Right lobe of liver (tissue), 6 donors: Measurements from ENCODE around the gene UBN1. TPM values are rescaled to one million over a fixed set of nuclear protein-coding genes. Genes with fewer than 3 reads are reported as not detected.

Experiments
- ATAC-seq, 4 donors: fragments of 200-7000 bp; cut with Tn5 transposase; one replicate each; pipeline ENCODE4 v1.9.1; 2020; ENCODE audit warnings: mild to moderate bottlenecking in 4 of 4, moderate library complexity in 4 of 4
- DNase-seq, 3 donors: peaks; one replicate each; pipeline ENCODE4 v3.0.0-alpha.2; 2020
- H3K27ac ChIP-seq, 3 donors: fragments of 200-600 bp; one replicate each; pipeline ENCODE4 v1.8.0; 2022
- H3K27me3 ChIP-seq, 2 donors: fragments of 200-600 bp; one replicate each; pipeline ENCODE4 v1.8.0; 2022
- H3K36me3 ChIP-seq, 4 donors: fragments of 200-600 bp; sonication (generic) in 1 of 4; one replicate each; pipeline versions ENCODE4 v1.5.1 to v1.8.0; 2017 to 2022; ENCODE audit warnings: control low read depth in 1 of 4
- H3K4me1 ChIP-seq, 4 donors: fragments of 200-600 bp; sonication (generic) in 1 of 4; one replicate each; pipeline versions ENCODE4 v1.5.1 to v1.8.0; 2017 to 2022; ENCODE audit warnings: control low read depth in 1 of 4
- H3K4me3 ChIP-seq, 3 donors: fragments of 200-600 bp; one replicate each; pipeline ENCODE4 v1.8.0; 2022
- H3K9me3 ChIP-seq, 4 donors: fragments of 200-600 bp; sonication (generic) in 1 of 4; one replicate each; pipeline versions ENCODE4 v1.5.1 to v1.8.0; 2017 to 2022; ENCODE audit warnings: control low read depth in 1 of 4
- CTCF ChIP-seq, 4 donors: fragments of 200-600 bp in 3 of 4; fragments of 450-650 bp in 1 of 4; IDR thresholded peaks; one replicate each; pipeline versions ENCODE4 v1.5.1 to v1.8.0; 2016 to 2022; ENCODE audit warnings: antibody characterized with exemption in 4 of 4, mild to moderate bottlenecking in 2 of 4
- POLR2A ChIP-seq: fragments of 450-650 bp; IDR thresholded peaks from one replicate; pipeline ENCODE4 v1.6.1; 2017; ENCODE audit warnings: antibody characterized with exemption, mild to moderate bottlenecking
- WGBS: methylation state at CpG from one replicate; pipeline ENCODE4 v1.1.6; 2018; ENCODE audit warnings: low coverage, low lambda C conversion rate; ENCODE audit not compliant: insufficient coverage; ENCODE audit errors: missing lambda C conversion rate; 5-methylcytosine and 5-hydroxymethylcytosine counted together
- intact Hi-C, 2 donors: fragments of 100-400 bp; cut with DNase I; formaldehyde crosslinking; loops; one replicate each; pipeline versions ENCODE4 v1.11.2 to v1.14.1; 2022
- total RNA-seq, 6 experiments: library from RNA; depleted of rRNA in 2 of 6; stranded (reverse); fragments of >200 nt in 2 of 6; fragmentation: NEBNext Ultra II Directional in 3 of 6; extraction: Animal tissue kit (Norgen Biotek cat#: 25700) in 3 of 6; gene quantifications; one replicate each; pipeline versions ENCODE4 v1.1.0 to v1.2.4, GENCODE V29; 2016 to 2023
- donor health status: DM: no; HTN: yes; CAD: no.
- donor health status: DM: no; HTN: no; CAD: no.
- donor health status: DM: no; HTN: no; CAD: no.
- donor health status: DM: no; HTN: yes; CAD: no.
- donor health status: DM: no; HTN: yes; CAD: no.

Gene UBN1
- total RNA-seq, 6 experiments from 2014 or later: 12.0 to 18.6 (median 16.2) TPM

- no peaks in the 10 kb centered on the region for H3K9me3 ChIP-seq
- intact Hi-C loops: no loop called here
- H3K4me1 ChIP-seq: no peaks in the 10 kb centered on the region
- no peak for DNase-seq
- ATAC-seq: no peak
- H3K27me3 ChIP-seq: no peaks in the 10 kb centered on the region
- peaks cover 0 to 88% (median 40%) of the 10 kb centered on the region in 4 donors for H3K36me3 ChIP-seq
- TF ChIP-seq CTCF (IDR thresholded peaks at IDR 0.05) (no peak), POLR2A (no peak)
- no peak overlapping the region for H3K4me3 ChIP-seq
- WGBS: 80% methylated on average over 2 of the region's 10 CpGs
- H3K27ac ChIP-seq: no peak overlapping the region
Observed at GRCh38 chr16:4826980-4827379, 20.3 kb upstream of the UBN1 start.

GRCh38 chr16:4828567-4829321 lies 18.5 kb upstream of the UBN1 start:
- Histone ChIP-seq H3K9me3 (no peaks in the 10 kb centered on the region), H3K27me3 (no peaks in the 10 kb centered on the region), H3K4me3 (no peak overlapping the region), H3K4me1 (no peaks in the 10 kb centered on the region), H3K27ac (no peak overlapping the region), H3K36me3 (peaks cover 0 to 82% (median 38%) of the 10 kb centered on the region in 4 donors)
- 92% methylated on average over 11 of the region's 11 CpGs for WGBS
- ATAC-seq (no peak), DNase-seq (no peak)
- intact Hi-C loops: no loop called here
- no peak for TF ChIP-seq CTCF (IDR thresholded peaks at IDR 0.05)
- TF ChIP-seq POLR2A: no peak

- 76% methylated on average over 5 of the region's 7 CpGs for WGBS
- H3K9me3 ChIP-seq: no peaks in the 10 kb centered on the region
Observed at GRCh38 chr16:4830408-4830807, 16.9 kb upstream of the UBN1 start.

GRCh38 chr16:4831616-4832015 lies 15.7 kb upstream of the UBN1 start:
- no peak for TF ChIP-seq POLR2A
- no peak for TF ChIP-seq CTCF (IDR thresholded peaks at IDR 0.05)
- 98% methylated on average over 6 of the region's 8 CpGs for WGBS
- Histone ChIP-seq H3K36me3 (peaks cover 0 to 70% (median 32%) of the 10 kb centered on the region in 4 donors), H3K4me1 (no peaks in the 10 kb centered on the region), H3K9me3 (no peaks in the 10 kb centered on the region), H3K4me3 (no peak overlapping the region), H3K27me3 (no peaks in the 10 kb centered on the region), H3K27ac (no peak overlapping the region)
- intact Hi-C loops: no loop called here
- ATAC-seq (no peak), DNase-seq (no peak)

More at GRCh38 chr16:4830408-4830807, 16.9 kb upstream of the UBN1 start:
- intact Hi-C loops: no loop called here
- H3K27ac ChIP-seq: no peak overlapping the region
- H3K4me1 ChIP-seq: no peaks in the 10 kb centered on the region
- DNase-seq (no peak), ATAC-seq (no peak)
- H3K27me3 ChIP-seq: no peaks in the 10 kb centered on the region
- H3K36me3 ChIP-seq: peaks cover 0 to 71% (median 36%) of the 10 kb centered on the region in 4 donors
- TF ChIP-seq CTCF (IDR thresholded peaks at IDR 0.05) (no peak), POLR2A (no peak)
- H3K4me3 ChIP-seq: no peak overlapping the region
